Measurements from ENCODE around the gene XAF1. TPM values are rescaled to one million over a fixed set of nuclear protein-coding genes. Genes with fewer than 3 reads are reported as not detected.

XAF1 gene
- total RNA-seq (2022; extraction: Qiagen RNA extraction), result not detected in 5 replicates

DNA sequence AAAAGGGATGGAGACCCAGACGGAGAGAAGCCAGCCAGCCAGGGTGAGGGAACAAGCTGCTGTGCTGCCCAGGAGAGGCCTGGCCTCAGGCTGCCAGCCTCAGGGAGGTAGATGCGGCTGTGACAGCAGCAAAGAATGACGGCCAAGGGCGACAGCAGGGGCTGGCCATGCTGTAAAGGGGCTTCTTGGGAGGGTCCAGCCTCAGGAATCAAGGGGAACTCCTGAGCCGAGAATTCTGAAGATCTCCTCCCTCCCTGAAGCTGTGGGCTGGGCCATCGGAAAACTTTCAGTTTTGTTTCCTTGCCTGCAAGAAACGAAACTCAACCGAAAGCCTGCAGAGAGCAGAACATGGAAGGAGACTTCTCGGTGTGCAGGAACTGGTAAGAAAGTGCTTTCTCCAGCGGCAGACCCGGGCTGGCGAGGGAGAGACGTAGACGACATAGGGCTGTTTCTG is at the start of gene XAF1:
Gene XAF1, plus strand, starts transcription at position 316 of the 454 bp plus-strand sequence. Its CDS starts 33 bp downstream, at position 349.

GRCh38 chr17:6713130-6713917 is 42.5 kb upstream of the XAF1 start, which contains the start of gene SLC13A5:
SLC13A5 (minus strand) TSS chr17:6713369; CDS start chr17:6713333, 36 bp downstream.

GRCh38 chr17:6775871-6776405 is 20.1 kb downstream of the XAF1 start, which contains the start of gene FBXO39:
FBXO39 (plus strand) TSS chr17:6776215; CDS start chr17:6779869, 3,654 bp downstream.

Other genes starting within 250 kb of the XAF1 start
- 1.8 to 2.8 TPM (median 2.2 TPM) in 5 replicates for gene PITPNM3, start 199.5 kb upstream of the XAF1 start, total RNA-seq (2022; extraction: Qiagen RNA extraction)
- 17.6 to 20.5 TPM (median 17.8 TPM) in 5 replicates for gene KIAA0753, start 115.3 kb upstream of the XAF1 start, total RNA-seq (2022; extraction: Qiagen RNA extraction)
- 393 to 446 TPM (median 420 TPM) in 5 replicates for gene TXNDC17, start 115.0 kb upstream of the XAF1 start, total RNA-seq (2022; extraction: Qiagen RNA extraction)
- 16.1 to 31.2 TPM (median 28.2 TPM) in 5 replicates for gene MED31, start 104.4 kb upstream of the XAF1 start, total RNA-seq (2022; extraction: Qiagen RNA extraction)
- gene C17orf100, start 104.3 kb upstream of the XAF1 start, total RNA-seq (2022; extraction: Qiagen RNA extraction), result 1.8 to 3.2 TPM (median 2.7 TPM) in 5 replicates
- 0.17 to 0.32 TPM (median 0.19 TPM) in 5 replicates for gene SLC13A5, start 42.7 kb upstream of the XAF1 start, total RNA-seq (2022; extraction: Qiagen RNA extraction)
- gene FBXO39, start 20.2 kb downstream of the XAF1 start, total RNA-seq (2022; extraction: Qiagen RNA extraction), result not detected in 5 replicates
- 0.07 to 0.22 TPM (median 0.15 TPM) in 4 of 5 replicates, not detected in the other for gene TEKT1, start 75.7 kb downstream of the XAF1 start, total RNA-seq (2022; extraction: Qiagen RNA extraction)
- not detected in 5 replicates for gene ALOX12, start 240.0 kb downstream of the XAF1 start, total RNA-seq (2022; extraction: Qiagen RNA extraction)

All from A549 treated with AZD2906 at 1 μM for 4 hours (cell line).